Neural cell (in vitro differentiated cells): ENCODE data around the gene SMAD2. TPM values are rescaled to one million over a fixed set of nuclear protein-coding genes. Genes with fewer than 3 reads are reported as not detected.

ENCODE experiments used
- H2AFZ ChIP-seq: fragments of 200-600, 300-800 bp; sonication (generic), shearing (Covaris generic); 2 replicates; pipeline ENCODE4 v1.6.0; 2014; ENCODE audit warnings: low read depth, mild to moderate bottlenecking, antibody characterized with exemption, low read length, moderate library complexity
- H3F3A ChIP-seq: fragments of 200-600 bp; shearing (Covaris generic); 2 replicates; pipeline ENCODE4 v1.6.1; 2016; ENCODE audit warnings: mild to moderate bottlenecking, moderate library complexity, mixed read lengths, antibody characterized with exemption, low read length; ENCODE audit not compliant: insufficient read depth, poor library complexity, severe bottlenecking
- H3K27ac ChIP-seq: fragments of 200-600, 300-800 bp; sonication (generic), shearing (Covaris generic); 2 replicates; pipeline ENCODE4 v1.5.1; 2014; ENCODE audit warnings: mild to moderate bottlenecking, low read length, moderate library complexity
- H3K27me3 ChIP-seq: fragments of 300-800, 200-600 bp; sonication (generic), shearing (Covaris generic); 2 replicates; pipeline ENCODE4 v1.6.0; 2014; ENCODE audit warnings: mild to moderate bottlenecking, low read depth, low read length, moderate library complexity; ENCODE audit not compliant: insufficient read depth
- H3K36me3 ChIP-seq: fragments of 300-800, 200-600 bp; sonication (generic), shearing (Covaris generic); 2 replicates; pipeline ENCODE4 v1.5.1; 2014; ENCODE audit warnings: mild to moderate bottlenecking, antibody characterized with exemption, low read length, moderate library complexity; ENCODE audit not compliant: insufficient read depth
- H3K4me2 ChIP-seq: fragments of 300-800, 200-600 bp; sonication (generic), shearing (Covaris generic); 2 replicates; pipeline ENCODE4 v1.6.0; 2014; ENCODE audit warnings: mild to moderate bottlenecking, low read length
- H3K4me3 ChIP-seq: fragments of 300-800, 200-600 bp; sonication (generic), shearing (Covaris generic); 2 replicates; pipeline ENCODE4 v1.5.1; 2014; ENCODE audit warnings: mild to moderate bottlenecking, low read length, moderate library complexity
- H3K79me2 ChIP-seq: fragments of 200-600 bp; shearing (Covaris generic); replicated peaks from 2 replicates; pipeline ENCODE4 v1.6.0; 2014; ENCODE audit warnings: mild to moderate bottlenecking, low read length, moderate library complexity; ENCODE audit not compliant: insufficient read depth
- H3K9ac ChIP-seq: fragments of 300-800, 200-600 bp; sonication (generic), shearing (Covaris generic); 2 replicates; pipeline ENCODE4 v1.6.1; 2016; ENCODE audit warnings: mild to moderate bottlenecking, low read length, mixed read lengths
- H3K9me2 ChIP-seq: fragments of 200-600 bp; shearing (Covaris generic); 2 replicates; pipeline ENCODE4 v1.6.1; 2016; ENCODE audit warnings: mild to moderate bottlenecking, low read length, mixed read lengths; ENCODE audit not compliant: insufficient read depth
- H3K9me3 ChIP-seq: fragments of 200-600, 300-800 bp; sonication (generic), shearing (Covaris generic); 2 replicates; pipeline ENCODE4 v1.6.1; 2016; ENCODE audit warnings: mild to moderate bottlenecking, mixed run types, low read length, moderate library complexity, mixed read lengths
- H4K20me1 ChIP-seq: fragments of 200-600 bp; shearing (Covaris generic); 2 replicates; pipeline ENCODE4 v1.6.1; 2016; ENCODE audit warnings: mild to moderate bottlenecking, mixed run types; ENCODE audit not compliant: insufficient read depth
- CTCF ChIP-seq: fragments of 450-650 bp; IDR thresholded peaks from 2 replicates; pipeline ENCODE4 v1.5.1; 2014; ENCODE audit warnings: antibody characterized with exemption, mild to moderate bottlenecking, moderate library complexity; ENCODE audit not compliant: poor library complexity, severe bottlenecking
- EP300 ChIP-seq: fragments of 450-650 bp; conservative IDR thresholded peaks from 2 replicates; pipeline ENCODE4 v1.6.1; 2014; ENCODE audit warnings: antibody characterized with exemption, mild to moderate bottlenecking, moderate library complexity; ENCODE audit not compliant: poor library complexity, severe bottlenecking
- EZH2 ChIP-seq: fragments of 200-600, 300-800 bp; shearing (Covaris generic), sonication (generic); IDR thresholded peaks from 2 replicates; pipeline ENCODE4 v1.6.1; 2014; ENCODE audit warnings: antibody characterized with exemption, low read length, borderline replicate concordance, mild to moderate bottlenecking; ENCODE audit not compliant: insufficient read depth, poor library complexity, severe bottlenecking
- MXI1 ChIP-seq: fragments of 450-650 bp; conservative IDR thresholded peaks from 2 replicates; pipeline ENCODE4 v1.6.1; 2014; ENCODE audit warnings: antibody characterized with exemption, mild to moderate bottlenecking; ENCODE audit not compliant: poor library complexity, severe bottlenecking
- POLR2AphosphoS5 ChIP-seq: IDR thresholded peaks from 2 replicates; pipeline ENCODE4 v1.6.1; 2012
- RAD21 ChIP-seq: fragments of 450-650 bp; conservative IDR thresholded peaks from 2 replicates; pipeline ENCODE4 v1.6.1; 2014; ENCODE audit warnings: antibody characterized with exemption, mild to moderate bottlenecking, moderate library complexity
- REST ChIP-seq: IDR thresholded peaks from 2 replicates; pipeline ENCODE4 v1.6.1; 2012; ENCODE audit warnings: borderline replicate concordance
- SMC3 ChIP-seq: fragments of 450-650 bp; conservative IDR thresholded peaks from 2 replicates; pipeline ENCODE4 v1.6.1; 2014; ENCODE audit warnings: antibody characterized with exemption, mild to moderate bottlenecking, moderate library complexity; ENCODE audit not compliant: poor library complexity
- TAF1 ChIP-seq: IDR thresholded peaks from 2 replicates; pipeline ENCODE4 v1.6.1; 2012; ENCODE audit warnings: low read depth
- polyA plus RNA-seq: library from polyadenylated mRNA; depleted of rRNA; stranded (reverse); fragments of >200 nt; gene quantifications from 2 replicates; pipeline ENCODE4 v1.2.3, GENCODE V29; 2014

SMAD2 gene
- polyA plus RNA-seq, 1 donor from 2014 or later = 64.7 TPM

GRCh38 chr18:47797126-47797525 lies 133.3 kb downstream of the SMAD2 start:
- no peak for TF ChIP-seq CTCF
- Histone ChIP-seq H3K9me3 (no peaks in the 10 kb centered on the region), H3K9me2 (no peaks in the 10 kb centered on the region), H3K4me3 (no peak overlapping the region), H3K36me3 (no peaks in the 10 kb centered on the region), H4K20me1 (no peaks in the 10 kb centered on the region), H3K79me2 (no peaks in the 10 kb centered on the region), H3F3A (no peaks in the 10 kb centered on the region), H2AFZ (no peak overlapping the region), H3K27me3 (no peaks in the 10 kb centered on the region), H3K4me2 (no peak overlapping the region), H3K27ac (no peak overlapping the region), H3K9ac (no peak overlapping the region)

- H3K4me3 ChIP-seq = no peak overlapping the region
- H2AFZ ChIP-seq = no peak overlapping the region
- no peaks in the 10 kb centered on the region for H4K20me1 ChIP-seq
- H3K4me2 ChIP-seq = no peak overlapping the region
- H3K27me3 ChIP-seq = no peaks in the 10 kb centered on the region
- H3K9me2 ChIP-seq = no peaks in the 10 kb centered on the region
- no peaks in the 10 kb centered on the region for H3F3A ChIP-seq
- no peaks in the 10 kb centered on the region for H3K36me3 ChIP-seq
- TF ChIP-seq EP300 (no peak), POLR2AphosphoS5 (no peak), SMC3 (no peak), EZH2 (no peak), REST (no peak), CTCF (no peak), TAF1 (no peak), MXI1 (no peak), RAD21 (no peak)
- H3K27ac ChIP-seq = no peak overlapping the region
- H3K79me2 ChIP-seq = no peaks in the 10 kb centered on the region
- no peaks in the 10 kb centered on the region for H3K9me3 ChIP-seq
- no peak overlapping the region for H3K9ac ChIP-seq
Measured at GRCh38 chr18:47795434-47795814, 135.0 kb downstream of the SMAD2 start.
